Renal pelvis (tissue), 4 donors: Measurements from ENCODE around the gene KLHL7. TPM values are rescaled to one million over a fixed set of nuclear protein-coding genes. Genes with fewer than 3 reads are reported as not detected.
"Not testable (repeated sequence)": the region's sequence is repeated elsewhere in the genome, so short reads cannot be mapped to it uniquely, and the experiment has no call there.

Experiments
- DNase-seq: peaks from one replicate; pipeline ENCODE4 v3.0.0-alpha.2; 2013
- polyA plus RNA-seq, 3 donors: library from polyadenylated mRNA; unstranded; fragments of 120-200 nt; gene quantifications; one replicate each; pipeline ENCODE4 v1.2.1, GENCODE V29; 2013; ENCODE audit not compliant: insufficient read length in 3 of 3

Gene KLHL7
- polyA plus RNA-seq, 3 donors = 41.4 to 47.6 (median 45.9) TPM

DNA sequence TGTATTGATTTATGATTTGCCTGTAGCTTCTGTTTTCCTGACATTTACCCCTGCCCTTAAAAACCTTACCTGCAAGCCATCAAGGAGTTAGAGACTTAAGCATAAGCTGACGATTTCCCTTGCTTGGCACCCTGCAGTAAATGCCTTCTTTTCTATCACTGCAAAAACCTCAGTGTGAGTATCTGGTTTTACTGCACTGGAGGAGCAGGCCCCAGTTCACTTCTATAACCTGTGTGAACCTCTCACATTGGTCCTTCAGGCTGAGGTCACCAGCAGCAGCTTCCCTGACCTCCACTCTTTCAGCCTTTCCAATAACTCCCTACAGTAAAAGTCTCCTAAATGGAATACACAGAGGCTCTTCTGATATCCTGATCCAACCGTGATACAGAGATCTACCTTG, 106.8 kb downstream of the KLHL7 start:
- DNase-seq = no peak

DNA sequence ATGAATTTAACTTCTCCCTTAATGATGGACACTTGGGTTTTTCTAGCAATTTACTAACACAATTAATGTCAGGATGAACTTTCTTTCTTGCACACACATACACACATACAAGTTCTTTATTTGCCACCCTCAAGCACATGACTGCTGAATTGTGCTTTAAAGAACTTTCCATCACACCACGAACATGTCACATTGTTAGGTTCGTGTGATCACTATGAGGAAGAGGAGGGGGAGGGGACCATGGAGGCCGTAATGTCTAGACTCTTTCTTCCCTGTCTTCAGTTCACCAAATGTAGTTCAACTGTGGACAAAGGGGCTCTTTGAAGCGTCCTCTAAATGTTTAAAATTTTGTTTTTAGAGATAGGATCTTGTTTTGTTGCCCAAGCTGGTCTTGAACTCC, 107.3 kb downstream of the KLHL7 start:
- no peak for DNase-seq

GRCh38 chr7:23213755-23214154, 108.2 kb downstream of the KLHL7 start:
- DNase-seq = no peak

GRCh38 chr7:23214423-23214822, 108.8 kb downstream of the KLHL7 start:
- no peak for DNase-seq

DNA sequence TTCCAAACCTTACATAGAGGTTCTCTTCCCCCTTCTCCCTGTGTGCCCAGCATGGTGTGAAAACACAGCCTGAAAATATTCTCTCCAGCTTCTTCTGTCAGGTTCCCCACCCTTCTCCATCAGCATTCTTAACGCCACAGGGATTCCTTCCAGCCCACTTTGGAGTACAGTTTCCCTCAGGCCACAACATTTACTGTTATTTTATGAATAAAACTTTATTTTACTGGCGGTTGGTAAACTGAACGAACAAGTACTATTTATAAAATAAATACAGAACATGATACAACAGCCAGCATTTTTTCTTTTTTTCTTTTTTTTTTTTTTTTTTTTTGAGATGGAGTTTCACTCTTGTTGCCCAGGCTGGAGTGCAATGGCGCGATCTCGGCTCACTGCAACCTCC, 109.4 kb downstream of the KLHL7 start:
- no peak for DNase-seq

DNA sequence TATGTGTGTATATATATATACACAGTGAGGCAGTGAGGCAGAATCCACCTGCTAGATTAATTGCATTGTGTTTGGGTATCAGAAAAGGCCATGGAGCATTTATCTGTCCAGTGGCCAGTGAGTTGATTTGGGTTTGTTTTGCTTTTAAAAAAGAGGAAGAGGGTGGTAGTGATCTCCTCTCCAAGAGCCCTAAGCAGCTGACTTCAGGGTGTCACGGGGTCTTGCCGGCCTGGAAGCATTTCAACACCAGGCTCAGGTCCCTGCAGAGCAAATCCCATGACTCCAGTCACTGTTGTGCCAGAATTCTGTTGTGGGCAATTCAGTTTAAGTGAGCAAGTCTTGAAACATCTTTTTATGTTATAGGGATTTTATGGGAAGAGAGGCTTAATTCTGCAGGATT, 110.4 kb downstream of the KLHL7 start:
- DNase-seq = no peak

- DNase-seq = no peak
These were observed 112.6 kb downstream of the KLHL7 start for GRCh38 chr7:23218196-23218595.

- DNase-seq = no peak
These were observed 115.2 kb downstream of the KLHL7 start for GRCh38 chr7:23220690-23221305.

- no peak for DNase-seq
These were observed 117.0 kb downstream of the KLHL7 start for GRCh38 chr7:23222439-23223030.

- not testable (repeated sequence) for DNase-seq
These were observed 118.8 kb downstream of the KLHL7 start for GRCh38 chr7:23224364-23224763.

DNA sequence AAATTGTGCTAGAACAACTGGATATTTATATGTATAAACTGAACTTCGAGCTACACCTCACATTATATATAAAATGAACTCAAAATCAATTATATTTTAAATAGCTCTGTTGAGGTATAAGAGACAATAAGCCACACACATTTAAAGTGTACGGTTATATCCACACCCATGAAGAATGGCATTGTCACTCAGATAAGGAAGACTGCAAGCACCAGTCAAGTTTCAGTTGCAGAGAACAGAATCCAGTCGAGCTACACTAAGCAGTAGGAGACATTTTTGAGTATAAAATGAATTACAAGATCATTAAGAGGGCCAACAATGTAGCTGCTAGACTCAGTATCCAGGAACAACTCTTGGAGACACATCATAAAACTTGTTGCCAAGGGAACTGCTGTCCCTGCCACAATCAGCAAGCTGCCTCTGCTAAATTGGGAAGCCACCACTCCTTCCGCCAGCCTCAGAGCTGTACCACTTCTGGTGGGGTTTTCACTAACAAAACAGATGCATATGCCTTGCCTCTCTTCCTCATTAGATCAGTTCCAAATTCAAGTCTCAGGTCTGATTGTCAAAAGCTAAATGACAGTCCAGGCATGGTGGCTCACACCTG, 121.4 kb downstream of the KLHL7 start:
- no peak for DNase-seq

Other genes with a start within 250 kb of the KLHL7 start
- 10 to 100 TPM; 18.3 to 20.6 (median 20.1) TPM for gene HYCC1, start 91.7 kb upstream of the KLHL7 start, polyA plus RNA-seq
- 10 to 100 TPM; 54.4 to 71.1 (median 66.5) TPM for gene NUP42, start 76.3 kb downstream of the KLHL7 start, polyA plus RNA-seq
- 10 to 100 TPM; 11.1 to 20.8 (median 12.0) TPM for gene GPNMB, start 141.0 kb downstream of the KLHL7 start, polyA plus RNA-seq
- 10 to 100 TPM; 50.3 to 54.7 (median 54.4) TPM for gene MALSU1, start 193.6 kb downstream of the KLHL7 start, polyA plus RNA-seq